A549 (cell line): Measurements from ENCODE around the gene MAX.

ENCODE experiments used
- CEBPB ChIP-seq, 2 experiments: fragments of >200 bp in 1 of 2; sonication (Bioruptor Twin) in 1 of 2; formaldehyde crosslinking in 1 of 2; IDR thresholded peaks; 2 replicates each; pipeline ENCODE4 v1.6.1; 2012 to 2016
- CHD2 ChIP-seq: fragments of 150-350 bp; IDR thresholded peaks from 2 replicates; pipeline ENCODE4 v1.6.1; 2014; ENCODE audit warnings: low read length; ENCODE audit not compliant: partially characterized antibody
- CTCF ChIP-seq: fragments of >200 bp; sonication (Bioruptor Twin); formaldehyde crosslinking; IDR thresholded peaks from 3 replicates; pipeline ENCODE4 v1.5.1; 2016
- FOSL2 ChIP-seq, 2 experiments: fragments of 450-650 bp in 1 of 2; fragments of >200 bp in 1 of 2; sonication (Bioruptor Twin) in 1 of 2; formaldehyde crosslinking; IDR thresholded peaks; 2 replicates each; pipeline versions ENCODE4 v1.5.0 to v1.6.1; 2016 to 2020; ENCODE audit warnings: mild to moderate bottlenecking in 1 of 2, moderate library complexity in 1 of 2
- HMGXB4 ChIP-seq: fragments of 250-450 bp; sonication (Bioruptor Pico); IDR thresholded peaks from 2 replicates; pipeline ENCODE4 v1.5.0; 2021; ENCODE audit warnings: mild to moderate bottlenecking, moderate library complexity, borderline replicate concordance
- RAD21 ChIP-seq, 2 experiments: fragments of >200 bp in 1 of 2; sonication (Bioruptor Twin) in 1 of 2; formaldehyde crosslinking in 1 of 2; IDR thresholded peaks in 1 of 2; conservative IDR thresholded peaks in 1 of 2; 2 replicates in 1 of 2; 3 replicates in 1 of 2; pipeline ENCODE4 v1.6.1; 2012 to 2018; ENCODE audit warnings: inconsistent platforms in 1 of 2
- RFX5 ChIP-seq: fragments of 450-650 bp; IDR thresholded peaks from 2 replicates; pipeline ENCODE4 v1.7.1; 2014; ENCODE audit warnings: antibody characterized with exemption, mild to moderate bottlenecking, moderate library complexity
- ZFP36 ChIP-seq: fragments of 450-650 bp; IDR thresholded peaks from 2 replicates; pipeline ENCODE4 v1.6.1; 2014; ENCODE audit warnings: borderline replicate concordance; ENCODE audit not compliant: partially characterized antibody

GRCh38 chr14:65026526-65026925 lies 75.8 kb downstream of the MAX start:
- TF ChIP-seq HMGXB4 (CRISPR knock-in tag) (no peak), FOSL2 (IDR thresholded peaks at IDR 0.05) (no peak), FOSL2 (CRISPR knock-in tag; IDR thresholded peaks at IDR 0.05) (no peak), CTCF (no peak), CHD2 (no peak), ZFP36 (no peak), RAD21 (conservative IDR thresholded peaks at IDR 0.05 in 1 of 2, IDR thresholded peaks at IDR 0.05 in 1 of 2) (no peak), RFX5 (no peak), CEBPB (IDR thresholded peaks at IDR 0.05) (no peak)
